Measurements from ENCODE around the gene EBI3.
"Not testable (repeated sequence)": the region's sequence is repeated elsewhere in the genome, so short reads cannot be mapped to it uniquely, and the experiment has no call there.

Gene EBI3

DNA sequence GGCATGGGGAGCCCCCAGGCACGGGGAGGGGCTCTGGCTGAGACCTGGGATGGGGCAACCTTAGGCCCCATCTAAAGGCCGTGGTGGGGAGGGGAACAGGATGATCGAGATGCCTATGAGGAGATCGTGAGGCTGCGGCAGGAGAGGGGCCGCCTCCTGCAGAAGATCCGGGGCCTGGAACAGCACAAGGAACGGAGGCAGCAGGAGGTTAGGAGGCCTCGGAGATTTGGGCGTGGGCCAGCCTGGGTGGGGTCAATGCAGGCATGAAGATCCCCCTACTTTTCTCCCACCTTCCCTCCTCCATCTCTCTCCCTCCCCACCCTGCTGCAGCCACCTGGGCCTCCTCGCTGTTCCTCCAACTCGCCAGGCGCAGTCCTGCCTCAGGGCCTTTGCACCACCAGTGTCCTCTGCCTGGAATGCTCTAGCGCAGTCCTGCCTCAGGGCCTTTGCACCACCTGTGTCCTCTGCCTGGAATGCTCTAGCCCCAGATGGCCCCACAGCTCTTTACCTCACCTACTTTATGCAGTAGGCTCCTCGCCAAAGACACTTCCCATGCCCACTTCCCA, 19.1 kb upstream of the EBI3 start:
- H3K27ac Mint-ChIP-seq (ENCODE audit: low read depth), result no peak overlapping the region
- H3K27me3 Mint-ChIP-seq, result peaks cover 8% of the 10 kb centered on the region
- no peak for DNase-seq (ENCODE audit: low spot score in 2 of 2)
- no peaks in the 10 kb centered on the region for H3K9me3 Mint-ChIP-seq
- H3K36me3 Mint-ChIP-seq (ENCODE audit: insufficient read depth), result no peaks in the 10 kb centered on the region
- no peak for ATAC-seq (replicated peaks; ENCODE audit: extremely low read depth, poor library complexity, severe bottlenecking)
- no peak overlapping the region for H3K4me3 Mint-ChIP-seq
- H3K4me1 Mint-ChIP-seq, result peaks cover 16% of the 10 kb centered on the region

DNA sequence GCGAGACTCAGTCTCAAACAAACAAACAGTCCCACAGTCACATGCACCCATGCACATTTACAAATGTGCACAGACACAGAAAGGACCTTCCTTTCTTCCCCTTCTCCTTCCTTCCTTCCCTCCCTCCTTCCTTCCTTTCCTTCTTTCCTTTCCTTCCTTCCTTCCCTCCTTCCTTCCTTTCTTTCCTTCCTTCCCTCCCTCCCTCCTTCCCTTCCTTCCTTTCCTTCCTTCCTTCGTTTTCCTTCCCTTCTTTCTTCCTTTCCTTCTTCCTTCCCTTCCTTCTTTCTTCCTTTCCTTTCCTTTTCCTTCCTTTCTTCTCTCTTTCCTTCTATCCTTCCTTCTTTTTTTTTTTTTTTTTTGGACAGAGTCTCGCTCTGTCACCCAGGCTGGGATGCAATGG, 16.2 kb upstream of the EBI3 start:
- no peak overlapping the region for H3K27ac Mint-ChIP-seq (ENCODE audit: low read depth)
- H3K9me3 Mint-ChIP-seq, result no peaks in the 10 kb centered on the region
- H3K4me1 Mint-ChIP-seq, result peaks cover 16% of the 10 kb centered on the region
- DNase-seq (ENCODE audit: low spot score in 2 of 2), result no peak
- no peak for ATAC-seq (replicated peaks; ENCODE audit: extremely low read depth, poor library complexity, severe bottlenecking)
- peaks cover 8% of the 10 kb centered on the region for H3K27me3 Mint-ChIP-seq
- H3K4me3 Mint-ChIP-seq, result no peak overlapping the region
- H3K36me3 Mint-ChIP-seq (ENCODE audit: insufficient read depth), result no peaks in the 10 kb centered on the region

- H3K9me3 Mint-ChIP-seq, result no peaks in the 10 kb centered on the region
- no peak for DNase-seq (ENCODE audit: low spot score in 2 of 2)
- no peaks in the 10 kb centered on the region for H3K36me3 Mint-ChIP-seq (ENCODE audit: insufficient read depth)
- no peak overlapping the region for H3K27ac Mint-ChIP-seq (ENCODE audit: low read depth)
- peaks cover 16% of the 10 kb centered on the region for H3K4me1 Mint-ChIP-seq
- H3K27me3 Mint-ChIP-seq, result peaks cover 8% of the 10 kb centered on the region
- no peak overlapping the region for H3K4me3 Mint-ChIP-seq
- no peak for ATAC-seq (replicated peaks; ENCODE audit: extremely low read depth, poor library complexity, severe bottlenecking)
Observed at GRCh38 chr19:4215807-4216206, 13.5 kb upstream of the EBI3 start.

- peaks cover 16% of the 10 kb centered on the region for H3K4me1 Mint-ChIP-seq
- H3K27me3 Mint-ChIP-seq, result peaks cover 8% of the 10 kb centered on the region
- peak overlapping the region; percentile 29 for H3K27ac Mint-ChIP-seq (ENCODE audit: low read depth)
- no peaks in the 10 kb centered on the region for H3K36me3 Mint-ChIP-seq (ENCODE audit: insufficient read depth)
- H3K9me3 Mint-ChIP-seq, result no peaks in the 10 kb centered on the region
- ATAC-seq (replicated peaks; ENCODE audit: extremely low read depth, poor library complexity, severe bottlenecking) (no peak), DNase-seq (ENCODE audit: low spot score in 2 of 2) (no peak)
- H3K4me3 Mint-ChIP-seq, result no peak overlapping the region
Observed at GRCh38 chr19:4216846-4217245, 12.5 kb upstream of the EBI3 start.

DNA sequence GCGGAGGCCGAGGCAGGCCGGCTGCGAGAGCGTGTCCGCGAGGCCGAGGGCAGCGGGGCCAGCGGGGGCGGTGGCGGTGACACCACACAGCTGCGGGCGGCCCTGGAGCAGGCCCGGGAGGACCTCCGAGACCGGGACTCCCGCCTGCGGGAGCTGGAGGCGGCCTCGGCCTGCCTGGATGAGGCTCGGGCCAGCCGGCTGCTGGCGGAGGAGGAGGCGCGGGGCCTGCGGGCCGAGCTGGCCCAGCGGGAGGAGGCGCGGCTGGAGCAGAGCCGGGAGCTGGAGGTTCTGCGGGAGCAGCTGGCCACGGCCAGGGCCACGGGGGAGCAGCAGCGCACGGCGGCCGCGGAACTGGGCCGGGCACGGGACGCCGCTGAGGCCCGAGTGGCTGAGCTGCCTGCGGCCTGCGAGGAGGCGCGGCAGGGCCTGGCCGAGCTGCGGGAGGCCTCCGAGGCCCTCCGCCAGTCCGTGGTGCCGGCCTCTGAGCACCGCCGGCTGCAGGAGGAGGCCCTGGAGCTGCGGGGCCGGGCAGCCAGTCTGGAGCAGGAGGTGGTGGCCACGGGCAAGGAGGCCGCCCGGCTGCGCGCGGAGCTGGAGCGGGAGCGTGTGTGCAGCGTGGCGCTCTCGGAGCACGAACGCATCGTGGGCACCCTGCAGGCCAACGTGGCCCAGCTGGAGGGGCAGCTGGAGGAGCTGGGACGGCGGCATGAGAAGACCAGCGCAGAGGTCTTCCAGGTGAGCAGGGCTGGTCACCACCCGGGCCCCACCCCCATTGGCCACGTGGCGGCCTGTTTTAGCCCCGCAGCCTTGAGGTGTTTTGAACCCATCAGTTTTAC, 11.7 kb upstream of the EBI3 start:
- no peaks in the 10 kb centered on the region for H3K9me3 Mint-ChIP-seq
- peaks cover under 1% of the 10 kb centered on the region for H3K27me3 Mint-ChIP-seq
- no peak overlapping the region for H3K4me3 Mint-ChIP-seq
- DNase-seq (ENCODE audit: low spot score in 2 of 2) (no peak), ATAC-seq (replicated peaks; ENCODE audit: extremely low read depth, poor library complexity, severe bottlenecking) (no peak)
- H3K27ac Mint-ChIP-seq (ENCODE audit: low read depth), result no peak overlapping the region
- no peaks in the 10 kb centered on the region for H3K36me3 Mint-ChIP-seq (ENCODE audit: insufficient read depth)
- peaks cover 12% of the 10 kb centered on the region for H3K4me1 Mint-ChIP-seq

- not testable (repeated sequence) for H3K27me3 Mint-ChIP-seq; H3K9me3 Mint-ChIP-seq; H3K4me3 Mint-ChIP-seq; H3K27ac Mint-ChIP-seq (ENCODE audit: low read depth); ATAC-seq (replicated peaks; ENCODE audit: extremely low read depth, poor library complexity, severe bottlenecking); DNase-seq (ENCODE audit: low spot score in 2 of 2); H3K36me3 Mint-ChIP-seq (ENCODE audit: insufficient read depth)
- H3K4me1 Mint-ChIP-seq, result peaks cover 12% of the 10 kb centered on the region
Observed at GRCh38 chr19:4218523-4218922, 10.8 kb upstream of the EBI3 start.

- Mint-ChIP-seq H3K27me3 (no peaks in the 10 kb centered on the region), H3K4me3 (no peak overlapping the region), H3K9me3 (no peaks in the 10 kb centered on the region), H3K27ac (ENCODE audit: low read depth) (no peak overlapping the region), H3K36me3 (ENCODE audit: insufficient read depth) (no peaks in the 10 kb centered on the region), H3K4me1 (peaks cover under 1% of the 10 kb centered on the region)
- no peak for DNase-seq (ENCODE audit: low spot score in 2 of 2)
- no peak for ATAC-seq (replicated peaks; ENCODE audit: extremely low read depth, poor library complexity, severe bottlenecking)
Observed at GRCh38 chr19:4220188-4220587, 9.1 kb upstream of the EBI3 start.

DNA sequence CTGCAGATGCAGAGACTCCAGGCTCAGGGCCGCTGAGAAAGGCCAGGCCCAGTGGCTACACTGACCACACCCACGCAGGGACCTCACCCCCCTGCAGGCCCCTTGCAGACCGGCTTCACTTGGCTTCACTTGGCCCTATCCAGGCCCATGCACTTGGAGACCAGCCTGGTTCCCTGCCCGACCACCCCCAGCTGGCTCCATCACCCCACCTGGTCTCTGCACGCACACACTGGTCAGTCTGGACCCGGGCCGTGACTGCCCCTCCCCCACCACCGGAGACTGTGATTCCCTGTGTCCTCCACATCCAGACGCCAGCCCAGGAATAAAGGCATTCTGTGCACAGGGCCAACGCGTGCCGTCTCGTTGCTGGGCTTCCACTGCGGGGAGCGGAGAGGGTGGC, 4.9 kb upstream of the EBI3 start:
- Mint-ChIP-seq H3K27ac (ENCODE audit: low read depth) (no peak overlapping the region), H3K4me1 (no peaks in the 10 kb centered on the region), H3K4me3 (no peak overlapping the region), H3K27me3 (no peaks in the 10 kb centered on the region), H3K9me3 (no peaks in the 10 kb centered on the region), H3K36me3 (ENCODE audit: insufficient read depth) (no peaks in the 10 kb centered on the region)
- DNase-seq (ENCODE audit: low spot score in 2 of 2), result no peak
- no peak for ATAC-seq (replicated peaks; ENCODE audit: extremely low read depth, poor library complexity, severe bottlenecking)

DNA sequence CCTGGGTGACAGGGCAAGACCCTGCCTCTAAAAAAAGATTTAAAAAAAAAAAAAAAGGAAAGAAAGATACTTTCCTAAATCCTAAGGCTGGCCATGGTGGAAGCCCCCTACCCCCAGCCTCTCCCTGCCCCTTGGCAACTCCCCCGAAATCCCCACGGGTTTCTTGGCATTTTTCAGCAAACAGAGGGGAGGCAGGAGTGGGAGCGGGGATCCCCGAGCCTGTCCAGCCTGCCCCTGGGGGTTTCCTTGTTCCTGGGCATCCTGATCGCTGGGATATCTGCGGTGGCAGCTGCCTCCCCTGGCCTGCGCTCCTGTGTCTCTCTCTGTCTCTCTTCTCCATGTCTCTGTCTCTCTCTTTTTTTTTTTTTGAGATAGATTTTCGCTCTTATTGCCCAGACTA, 3.4 kb upstream of the EBI3 start:
- Mint-ChIP-seq H3K36me3 (ENCODE audit: insufficient read depth) (no peaks in the 10 kb centered on the region), H3K27me3 (no peaks in the 10 kb centered on the region), H3K27ac (ENCODE audit: low read depth) (no peak overlapping the region), H3K4me3 (no peak overlapping the region), H3K4me1 (no peaks in the 10 kb centered on the region), H3K9me3 (no peaks in the 10 kb centered on the region)
- ATAC-seq (replicated peaks; ENCODE audit: extremely low read depth, poor library complexity, severe bottlenecking) (no peak), DNase-seq (ENCODE audit: low spot score in 2 of 2) (no peak)

DNA sequence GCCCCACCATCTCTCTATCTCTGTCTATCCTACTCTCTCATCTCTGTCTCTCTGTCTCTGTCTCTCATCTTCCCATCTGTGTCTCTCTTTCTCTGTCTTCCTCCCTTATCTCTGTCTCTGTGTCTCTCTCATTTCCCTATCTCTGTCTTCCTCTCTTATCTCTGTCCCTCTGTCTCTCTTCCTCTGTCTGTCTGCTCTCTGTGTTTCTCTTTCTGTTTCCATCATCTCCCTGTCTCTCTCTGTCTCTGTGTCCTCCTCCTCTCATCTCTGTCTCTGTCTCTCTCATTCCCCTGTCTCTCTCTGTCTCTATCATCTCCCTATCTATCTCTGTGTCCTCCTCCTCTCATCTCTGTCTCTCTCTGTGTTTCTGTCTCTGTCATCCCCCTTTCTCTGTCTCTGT, 1.6 kb upstream of the EBI3 start:
- Mint-ChIP-seq H3K27ac (ENCODE audit: low read depth) (no peak overlapping the region), H3K27me3 (no peaks in the 10 kb centered on the region), H3K36me3 (ENCODE audit: insufficient read depth) (no peaks in the 10 kb centered on the region), H3K9me3 (no peaks in the 10 kb centered on the region), H3K4me1 (no peaks in the 10 kb centered on the region), H3K4me3 (no peak overlapping the region)
- no peak for DNase-seq (ENCODE audit: low spot score in 2 of 2)
- no peak for ATAC-seq (replicated peaks; ENCODE audit: extremely low read depth, poor library complexity, severe bottlenecking)

- Mint-ChIP-seq H3K27me3 (peaks cover 9% of the 10 kb centered on the region), H3K36me3 (ENCODE audit: insufficient read depth) (no peaks in the 10 kb centered on the region), H3K4me1 (no peaks in the 10 kb centered on the region), H3K4me3 (no peak overlapping the region), H3K9me3 (no peaks in the 10 kb centered on the region), H3K27ac (ENCODE audit: low read depth) (no peak overlapping the region)
- ATAC-seq (replicated peaks; ENCODE audit: extremely low read depth, poor library complexity, severe bottlenecking), result no peak
- DNase-seq (ENCODE audit: low spot score in 2 of 2), result no peak
Observed at GRCh38 chr19:4228765-4229178, 551 bp upstream of the EBI3 start.

GRCh38 chr19:4230237-4230636, 914 bp downstream of the EBI3 start:
- H3K36me3 Mint-ChIP-seq (ENCODE audit: insufficient read depth); H3K4me1 Mint-ChIP-seq; H3K4me3 Mint-ChIP-seq; ATAC-seq (replicated peaks; ENCODE audit: extremely low read depth, poor library complexity, severe bottlenecking); H3K9me3 Mint-ChIP-seq; H3K27ac Mint-ChIP-seq (ENCODE audit: low read depth); DNase-seq (ENCODE audit: low spot score in 2 of 2): not testable (repeated sequence)
- H3K27me3 Mint-ChIP-seq, result peaks cover 14% of the 10 kb centered on the region

DNA sequence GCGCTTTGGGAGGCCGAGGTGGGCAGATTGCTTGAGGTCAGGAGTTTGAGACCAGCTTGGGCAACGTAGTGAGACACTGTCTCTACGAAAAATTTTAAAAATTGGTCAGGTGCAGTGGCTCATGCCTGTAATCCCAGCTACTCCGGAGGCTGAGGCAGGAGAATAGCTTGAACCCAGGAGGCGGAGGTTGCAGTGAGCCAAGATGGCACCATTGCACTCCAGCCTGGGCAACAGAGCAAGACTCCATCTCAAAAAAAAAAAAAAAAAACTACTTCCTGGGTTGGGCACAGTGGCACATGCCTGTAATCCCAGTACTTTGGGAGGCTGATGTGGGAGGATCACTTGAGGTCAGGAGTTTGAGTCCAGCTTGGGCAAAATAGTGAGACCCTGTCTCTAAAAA, 2.2 kb downstream of the EBI3 start:
- not testable (repeated sequence) for DNase-seq (ENCODE audit: low spot score in 2 of 2); ATAC-seq (replicated peaks; ENCODE audit: extremely low read depth, poor library complexity, severe bottlenecking); H3K36me3 Mint-ChIP-seq (ENCODE audit: insufficient read depth); H3K9me3 Mint-ChIP-seq; H3K4me1 Mint-ChIP-seq; H3K27ac Mint-ChIP-seq (ENCODE audit: low read depth); H3K4me3 Mint-ChIP-seq
- H3K27me3 Mint-ChIP-seq, result peaks cover 14% of the 10 kb centered on the region
